Measurements from ENCODE around the gene SYNDIG1. TPM values are rescaled to one million over a fixed set of nuclear protein-coding genes. Genes with fewer than 3 reads are reported as not detected.

SYNDIG1 gene
- total RNA-seq, 4 donors from 2014 or later: 5.1 to 15.9 (median 14.3) TPM

DNA sequence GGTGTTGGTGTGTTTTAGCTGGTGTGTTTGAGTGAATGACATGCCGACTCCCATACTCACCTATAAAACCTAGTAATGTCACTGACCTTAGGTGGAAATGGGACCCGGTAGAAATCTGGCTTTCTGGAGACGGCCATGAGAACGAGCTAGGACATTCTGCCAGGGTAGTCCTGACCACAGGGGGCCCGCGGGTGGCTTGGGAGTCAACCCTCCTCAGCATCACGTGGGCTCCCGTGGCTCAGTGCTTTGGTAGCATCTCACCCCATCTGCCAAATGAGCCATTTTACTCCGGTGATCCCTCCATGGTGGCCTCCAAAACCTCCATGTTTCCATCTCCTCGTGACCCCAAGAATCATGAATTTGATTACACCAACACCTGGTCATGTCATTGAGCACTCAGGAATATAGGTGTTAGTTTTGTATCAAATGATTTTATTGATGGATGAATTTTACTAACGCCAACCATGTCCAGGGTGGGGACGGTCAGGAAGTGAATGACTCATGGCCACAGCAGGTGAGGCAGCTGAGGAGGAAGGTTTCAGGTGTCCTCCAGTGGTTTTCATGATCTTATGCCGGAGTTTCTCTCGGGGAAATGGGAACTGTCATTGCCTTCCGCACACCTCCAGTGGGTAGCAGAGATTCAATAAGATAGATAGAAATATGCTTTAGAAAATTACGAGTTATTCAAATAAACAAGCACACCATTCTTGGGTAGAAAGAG is 195.0 kb downstream of the SYNDIG1 start:
- H3K9me3 ChIP-seq: peaks cover 0 to 5% (median 0%) of the 10 kb centered on the region in 4 donors
- H3K4me1 ChIP-seq: no peaks in the 10 kb centered on the region
- H3K27ac ChIP-seq: no peak overlapping the region
- H3K27me3 ChIP-seq: no peaks in the 10 kb centered on the region
- 93 to 94% methylated on average over 16 of the region's 16 CpGs for WGBS, 2 donors
- DNase-seq (ENCODE audit: low spot score in 2 of 2): no peak
- H3K4me3 ChIP-seq: no peak overlapping the region
- no peaks in the 10 kb centered on the region for H3K36me3 ChIP-seq
- no peak for TF ChIP-seq EP300 (IDR thresholded peaks at IDR 0.05)

DNA sequence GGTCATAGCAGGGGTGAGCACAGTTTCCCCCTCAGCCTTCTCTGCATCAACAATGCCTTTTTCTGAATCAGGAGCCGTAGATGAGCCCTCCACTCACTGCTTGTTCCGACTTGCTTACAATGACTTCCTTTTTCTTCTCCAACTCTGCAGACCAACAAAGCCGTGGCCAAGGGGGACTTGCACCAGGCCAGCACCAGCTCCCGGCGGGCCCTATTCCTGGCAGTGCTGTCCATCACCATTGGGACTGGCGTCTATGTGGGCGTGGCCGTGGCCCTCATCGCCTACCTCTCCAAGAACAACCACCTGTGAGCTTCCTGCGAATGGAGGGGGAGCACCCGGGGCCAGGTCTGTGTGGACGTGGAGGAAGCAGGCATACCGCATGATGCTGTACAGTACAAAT is 195.8 kb downstream of the SYNDIG1 start:
- 62 to 72% methylated on average over 13 of the region's 13 CpGs for WGBS, 2 donors
- Histone ChIP-seq H3K4me3 (no peak overlapping the region), H3K9me3 (peaks cover 0 to 5% (median 0%) of the 10 kb centered on the region in 4 donors), H3K27me3 (no peaks in the 10 kb centered on the region), H3K36me3 (no peaks in the 10 kb centered on the region), H3K27ac (no peak overlapping the region), H3K4me1 (no peaks in the 10 kb centered on the region)
- DNase-seq (ENCODE audit: low spot score in 2 of 2): no peak
- no peak for TF ChIP-seq POLR2A (IDR thresholded peaks at IDR 0.05)
- TF ChIP-seq, protein P1, sequence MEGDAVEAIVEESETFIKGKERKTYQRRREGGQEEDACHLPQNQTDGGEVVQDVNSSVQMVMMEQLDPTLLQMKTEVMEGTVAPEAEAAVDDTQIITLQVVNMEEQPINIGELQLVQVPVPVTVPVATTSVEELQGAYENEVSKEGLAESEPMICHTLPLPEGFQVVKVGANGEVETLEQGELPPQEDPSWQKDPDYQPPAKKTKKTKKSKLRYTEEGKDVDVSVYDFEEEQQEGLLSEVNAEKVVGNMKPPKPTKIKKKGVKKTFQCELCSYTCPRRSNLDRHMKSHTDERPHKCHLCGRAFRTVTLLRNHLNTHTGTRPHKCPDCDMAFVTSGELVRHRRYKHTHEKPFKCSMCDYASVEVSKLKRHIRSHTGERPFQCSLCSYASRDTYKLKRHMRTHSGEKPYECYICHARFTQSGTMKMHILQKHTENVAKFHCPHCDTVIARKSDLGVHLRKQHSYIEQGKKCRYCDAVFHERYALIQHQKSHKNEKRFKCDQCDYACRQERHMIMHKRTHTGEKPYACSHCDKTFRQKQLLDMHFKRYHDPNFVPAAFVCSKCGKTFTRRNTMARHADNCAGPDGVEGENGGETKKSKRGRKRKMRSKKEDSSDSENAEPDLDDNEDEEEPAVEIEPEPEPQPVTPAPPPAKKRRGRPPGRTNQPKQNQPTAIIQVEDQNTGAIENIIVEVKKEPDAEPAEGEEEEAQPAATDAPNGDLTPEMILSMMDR (IDR thresholded peaks at IDR 0.05): no peak
- no peak for TF ChIP-seq EP300 (IDR thresholded peaks at IDR 0.05)

DNA sequence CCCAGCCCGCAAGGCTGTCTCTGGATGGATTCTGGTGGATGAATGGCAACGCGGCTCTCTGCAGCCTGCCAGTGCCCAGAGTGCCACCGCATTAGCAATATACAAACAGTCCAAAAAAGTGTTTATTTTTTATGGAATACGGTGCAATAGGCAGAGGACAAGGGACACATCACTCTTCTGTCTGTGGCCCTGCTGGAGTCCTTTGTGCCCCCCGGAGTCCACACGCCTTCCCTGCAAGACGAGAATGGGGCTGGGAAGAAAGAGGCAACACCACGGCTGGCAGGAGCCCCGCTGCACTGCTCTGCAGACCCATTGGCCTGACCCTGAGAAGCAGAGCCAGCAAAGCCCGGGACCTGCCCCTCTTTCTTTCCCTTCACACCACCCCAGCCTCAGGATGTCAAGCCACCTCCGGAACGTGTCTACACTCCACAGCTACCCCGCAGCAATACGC is 196.3 kb downstream of the SYNDIG1 start:
- no peak for DNase-seq (ENCODE audit: low spot score in 2 of 2)
- no peaks in the 10 kb centered on the region for H3K27me3 ChIP-seq
- H3K36me3 ChIP-seq: no peaks in the 10 kb centered on the region
- no peaks in the 10 kb centered on the region for H3K4me1 ChIP-seq
- TF ChIP-seq, protein P1 (IDR thresholded peaks at IDR 0.05): no peak
- TF ChIP-seq EP300 (IDR thresholded peaks at IDR 0.05) (no peak), POLR2A (IDR thresholded peaks at IDR 0.05) (no peak)
- H3K27ac ChIP-seq: no peak overlapping the region
- peaks cover 0 to 3% (median 0%) of the 10 kb centered on the region in 4 donors for H3K9me3 ChIP-seq
- no peak overlapping the region for H3K4me3 ChIP-seq
- WGBS, 2 donors: 84 to 92% methylated on average over 11 to 13 of the region's 15 CpGs

DNA sequence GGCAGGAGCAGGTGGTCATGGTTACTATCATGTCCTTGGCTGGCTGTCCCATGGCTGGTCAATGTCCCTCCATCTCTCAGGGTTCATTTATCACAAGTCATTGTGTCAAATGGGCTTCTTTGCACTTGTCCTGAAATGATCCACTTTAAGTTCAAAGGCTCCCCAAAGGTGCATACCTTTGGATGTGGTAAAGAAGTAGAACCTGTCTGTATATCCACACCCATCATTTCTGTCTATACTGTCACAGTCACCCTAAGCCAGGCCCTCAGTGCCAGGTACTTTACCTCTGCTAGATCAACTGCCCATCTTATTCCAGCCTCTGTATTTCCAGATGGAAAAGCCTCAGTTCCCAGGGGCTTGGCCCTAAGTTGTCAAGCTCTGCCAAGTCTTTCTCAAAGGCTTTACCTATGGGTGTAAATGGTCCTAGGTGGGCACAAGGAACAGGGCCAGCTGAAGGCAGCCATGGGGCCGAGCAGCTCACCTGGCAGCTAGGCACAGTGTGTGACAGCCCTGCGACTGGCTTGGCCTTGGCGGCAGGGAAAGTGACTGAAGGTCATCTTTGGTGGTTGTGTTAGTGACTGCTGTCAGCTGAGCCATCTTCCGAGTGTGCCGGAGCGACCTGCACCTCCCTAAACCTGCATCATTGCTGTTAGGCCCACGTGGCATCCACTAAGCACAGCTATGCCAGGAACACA is 198.4 kb downstream of the SYNDIG1 start:
- Histone ChIP-seq H3K9me3 (no peaks in the 10 kb centered on the region), H3K36me3 (no peaks in the 10 kb centered on the region), H3K4me3 (no peak overlapping the region), H3K27me3 (no peaks in the 10 kb centered on the region), H3K27ac (no peak overlapping the region), H3K4me1 (no peaks in the 10 kb centered on the region)
- DNase-seq (ENCODE audit: low spot score in 2 of 2): no peak
- TF ChIP-seq, protein P1 (IDR thresholded peaks at IDR 0.05): no peak
- no peak for TF ChIP-seq POLR2A (IDR thresholded peaks at IDR 0.05)
- TF ChIP-seq EP300 (IDR thresholded peaks at IDR 0.05): no peak
- 90 to 91% methylated on average over 6 to 7 of the region's 7 CpGs for WGBS, 2 donors

DNA sequence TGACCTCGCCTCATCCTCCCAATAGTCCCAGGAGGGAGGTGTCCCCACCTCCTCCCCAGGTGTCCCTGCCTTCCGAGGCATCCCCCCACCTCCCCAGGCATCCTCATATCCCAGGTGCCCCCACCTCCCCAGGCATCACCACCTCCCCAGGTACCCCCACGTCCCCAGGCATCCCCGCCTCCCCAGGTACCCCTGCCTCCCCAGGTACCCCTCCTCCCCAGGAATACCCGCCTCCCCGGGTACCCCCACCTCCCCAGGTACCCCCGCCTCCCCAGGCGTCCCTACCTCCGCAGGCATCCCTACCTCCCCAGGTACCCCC is 198.9 kb downstream of the SYNDIG1 start:
- DNase-seq (ENCODE audit: low spot score in 2 of 2): no peak

More for the DNA sequence above, 198.9 kb downstream of the SYNDIG1 start:
- Histone ChIP-seq H3K27me3 (no peaks in the 10 kb centered on the region), H3K4me1 (no peaks in the 10 kb centered on the region), H3K4me3 (no peak overlapping the region), H3K27ac (no peak overlapping the region), H3K36me3 (no peaks in the 10 kb centered on the region), H3K9me3 (no peaks in the 10 kb centered on the region)
- WGBS, 2 donors: 91% methylated on average over 7 to 9 of the region's 9 CpGs
- TF ChIP-seq, protein P1 (IDR thresholded peaks at IDR 0.05): no peak
- no peak for TF ChIP-seq POLR2A (IDR thresholded peaks at IDR 0.05)
- no peak for TF ChIP-seq EP300 (IDR thresholded peaks at IDR 0.05)

Measured in tibial nerve (tissue), 4 donors.